Stimulated activated CD4-positive, alpha-beta T cell treated with anti-CD3 and anti-CD28 coated beads, Interleukin-4, amount 100 ng/mL, for 48 hours (primary cell): ENCODE data around the gene ZNF276.

ENCODE experiments used
- DNase-seq, 2 donors: peaks; one replicate each; pipeline ENCODE4 v3.0.0-alpha.2; 2020; ENCODE audit warnings: low read depth in 2 of 2

ZNF276 gene

GRCh38 chr16:89716493-89716892 lies 4.8 kb upstream of the ZNF276 start:
- DNase-seq: no peak

GRCh38 chr16:89716916-89717687 lies 4.2 kb upstream of the ZNF276 start:
- no peak for DNase-seq

GRCh38 chr16:89717688-89718505 lies 3.4 kb upstream of the ZNF276 start:
- DNase-seq: no peak

GRCh38 chr16:89720551-89720812 lies 855 bp upstream of the ZNF276 start:
- peak in 1 of 2 donors; percentile 10 for DNase-seq

GRCh38 chr16:89721546-89722391 lies 432 bp downstream of the ZNF276 start:
- peak; percentile 66 to 72 for DNase-seq

- DNase-seq: peak; percentile 57 to 58
These were observed 1.3 kb downstream of the ZNF276 start for GRCh38 chr16:89722392-89723278.

GRCh38 chr16:89723279-89724250 lies 2.2 kb downstream of the ZNF276 start:
- DNase-seq: peak; percentile 45 to 58

- DNase-seq: no peak
These were observed 6.2 kb downstream of the ZNF276 start for GRCh38 chr16:89727406-89728120.

- no peak for DNase-seq
These were observed 8.0 kb downstream of the ZNF276 start for GRCh38 chr16:89729293-89729692.

- DNase-seq: no peak
These were observed 8.7 kb downstream of the ZNF276 start for GRCh38 chr16:89729863-89730593.

GRCh38 chr16:89730610-89731234 lies 9.4 kb downstream of the ZNF276 start:
- no peak for DNase-seq

GRCh38 chr16:89732142-89732917 lies 11.0 kb downstream of the ZNF276 start:
- no peak for DNase-seq

GRCh38 chr16:89732918-89733242 lies 11.5 kb downstream of the ZNF276 start:
- no peak for DNase-seq

- DNase-seq: no peak
These were observed 12.0 kb downstream of the ZNF276 start for GRCh38 chr16:89733322-89733721.

- no peak for DNase-seq
These were observed 12.5 kb downstream of the ZNF276 start for GRCh38 chr16:89733792-89734191.

GRCh38 chr16:89736554-89736953 lies 15.2 kb downstream of the ZNF276 start:
- no peak for DNase-seq

- DNase-seq: no peak
These were observed 16.2 kb downstream of the ZNF276 start for GRCh38 chr16:89737341-89738071.
